A673 (cell line): ENCODE data around the gene MFSD6. TPM values are rescaled to one million over a fixed set of nuclear protein-coding genes. Genes with fewer than 3 reads are reported as not detected.
"Not testable (repeated sequence)": the region's sequence is repeated elsewhere in the genome, so short reads cannot be mapped to it uniquely, and the experiment has no call there.

ENCODE experiments used
- BruUV-seq: library from RNA; stranded (reverse); fragments of 400-500 nt; replicated peaks from 2 replicates; lab custom pipeline; 2021; lab: Mats Ljungman, UMichigan
- CTCF ChIA-PET: fragments of 300-600 bp; sonication (Branson Sonifier 250); formaldehyde crosslinking; loops from one replicate; lab custom pipeline; 2022; ENCODE audit warnings: antibody characterized with exemption; lab: Charles Lee
- POLR2A ChIA-PET: fragments of 300-600 bp; sonication (Branson Sonifier 250); formaldehyde crosslinking; loops from one replicate; lab custom pipeline; 2022; ENCODE audit warnings: antibody characterized with exemption; ENCODE audit not compliant: low non-redundant PET; lab: Charles Lee
- DNase-seq: peaks from one replicate; pipeline ENCODE4 v3.0.0-alpha.2; 2015; ENCODE audit warnings: low spot score
- H3K27ac ChIP-seq: fragments of 200-600 bp; sonication (generic); 2 replicates; pipeline ENCODE4 v1.5.1; 2016; ENCODE audit warnings: mixed run types, low read depth, mild to moderate bottlenecking, mixed read lengths, antibody characterized with exemption, low read length; ENCODE audit not compliant: poor library complexity, severe bottlenecking
- H3K27me3 ChIP-seq: fragments of 200-600 bp; sonication (generic); replicated peaks from 2 replicates; pipeline ENCODE4 v1.6.1; 2017; ENCODE audit warnings: mixed run types, low read depth, mild to moderate bottlenecking, mixed read lengths, antibody characterized with exemption, low read length; ENCODE audit not compliant: insufficient read depth, poor library complexity
- H3K36me3 ChIP-seq: fragments of 200-600 bp; sonication (generic); 2 replicates; pipeline ENCODE4 v1.6.1; 2016; ENCODE audit warnings: mixed run types, mild to moderate bottlenecking, mixed read lengths, antibody characterized with exemption, low read length; ENCODE audit not compliant: insufficient read depth, poor library complexity, severe bottlenecking
- H3K4me1 ChIP-seq: fragments of 200-600 bp; sonication (generic); 2 replicates; pipeline ENCODE4 v1.6.1; 2017; ENCODE audit warnings: mixed run types, mild to moderate bottlenecking, mixed read lengths, antibody characterized with exemption, low read length; ENCODE audit not compliant: insufficient read depth, poor library complexity, severe bottlenecking
- H3K4me3 ChIP-seq: fragments of 200-600 bp; sonication (generic); 2 replicates; pipeline ENCODE4 v1.5.1; 2016; ENCODE audit warnings: low read depth, mixed run types, mild to moderate bottlenecking, mixed read lengths, low read length; ENCODE audit not compliant: poor library complexity, severe bottlenecking
- H3K9me3 ChIP-seq: fragments of 200-600 bp; sonication (generic); 2 replicates; pipeline ENCODE4 v1.6.1; 2016; ENCODE audit warnings: mixed run types, low read depth, mild to moderate bottlenecking, mixed read lengths, antibody characterized with exemption, low read length; ENCODE audit not compliant: poor library complexity, severe bottlenecking
- EZH2 ChIP-seq: fragments of 200-600 bp; sonication (generic); IDR thresholded peaks from 2 replicates; pipeline ENCODE4 v1.6.1; 2017; ENCODE audit warnings: borderline replicate concordance, low read depth, mild to moderate bottlenecking, mixed read lengths, antibody characterized with exemption, low read length; ENCODE audit not compliant: poor library complexity, severe bottlenecking
- intact Hi-C: fragments of 100-400 bp; cut with micrococcal nuclease; formaldehyde crosslinking; loops from one replicate; pipeline ENCODE4 v1.10.0; 2022; ENCODE audit not compliant: unreplicated experiment
- total RNA-seq: library from RNA; stranded (reverse); gene quantifications from 2 replicates; pipeline ENCODE4 v1.2.3, GENCODE V29; 2021
- TF ChIP-seq, protein P1 (sequence below): fragments of 300-800, 200-600 bp; sonication (generic); conservative IDR thresholded peaks from 2 replicates; pipeline ENCODE4 v1.5.1; 2017; ENCODE audit warnings: low read depth, mild to moderate bottlenecking, antibody characterized with exemption, low read length, moderate library complexity, mixed read lengths

Gene MFSD6
- total RNA-seq, 1 experiment from 2014 or later: 8.4 TPM

GRCh38 chr2:190467575-190468083, 59.5 kb downstream of the MFSD6 start:
- no peaks in the 10 kb centered on the region for H3K36me3 ChIP-seq
- BruUV-seq: no TSS peak
- no peak overlapping the region for H3K4me3 ChIP-seq
- intact Hi-C loops: no loop called here
- peak; percentile 14 for DNase-seq
- TF ChIP-seq EZH2: no peak
- TF ChIP-seq, protein P1, sequence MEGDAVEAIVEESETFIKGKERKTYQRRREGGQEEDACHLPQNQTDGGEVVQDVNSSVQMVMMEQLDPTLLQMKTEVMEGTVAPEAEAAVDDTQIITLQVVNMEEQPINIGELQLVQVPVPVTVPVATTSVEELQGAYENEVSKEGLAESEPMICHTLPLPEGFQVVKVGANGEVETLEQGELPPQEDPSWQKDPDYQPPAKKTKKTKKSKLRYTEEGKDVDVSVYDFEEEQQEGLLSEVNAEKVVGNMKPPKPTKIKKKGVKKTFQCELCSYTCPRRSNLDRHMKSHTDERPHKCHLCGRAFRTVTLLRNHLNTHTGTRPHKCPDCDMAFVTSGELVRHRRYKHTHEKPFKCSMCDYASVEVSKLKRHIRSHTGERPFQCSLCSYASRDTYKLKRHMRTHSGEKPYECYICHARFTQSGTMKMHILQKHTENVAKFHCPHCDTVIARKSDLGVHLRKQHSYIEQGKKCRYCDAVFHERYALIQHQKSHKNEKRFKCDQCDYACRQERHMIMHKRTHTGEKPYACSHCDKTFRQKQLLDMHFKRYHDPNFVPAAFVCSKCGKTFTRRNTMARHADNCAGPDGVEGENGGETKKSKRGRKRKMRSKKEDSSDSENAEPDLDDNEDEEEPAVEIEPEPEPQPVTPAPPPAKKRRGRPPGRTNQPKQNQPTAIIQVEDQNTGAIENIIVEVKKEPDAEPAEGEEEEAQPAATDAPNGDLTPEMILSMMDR: no peak
- no peaks in the 10 kb centered on the region for H3K27me3 ChIP-seq
- H3K9me3 ChIP-seq: no peaks in the 10 kb centered on the region
- H3K4me1 ChIP-seq: peaks cover 40% of the 10 kb centered on the region
- ChIA-PET CTCF (no interaction called here), POLR2A (no interaction called here)
- H3K27ac ChIP-seq: peak overlapping the region; percentile 78

DNA sequence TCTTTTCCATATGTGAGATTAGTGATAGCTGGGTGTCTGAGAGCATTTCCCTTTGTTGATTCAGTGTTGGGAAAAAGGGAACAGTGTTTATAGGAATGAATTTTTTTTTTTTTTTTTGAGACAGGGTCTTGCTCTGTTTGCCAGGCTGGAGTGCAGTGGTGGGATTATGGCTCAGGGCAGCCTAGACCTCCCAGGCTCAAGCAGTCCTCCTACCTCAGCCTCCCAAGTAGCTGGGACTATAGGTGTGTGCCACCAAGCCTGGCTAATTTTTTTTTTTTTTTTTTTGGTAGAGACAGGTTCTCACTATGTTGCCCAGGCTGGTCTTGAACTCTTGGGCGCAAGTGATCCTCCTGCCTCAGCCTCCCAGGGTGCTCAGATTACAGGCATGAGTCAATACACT, 60.2 kb downstream of the MFSD6 start:
- DNase-seq, H3K4me3 ChIP-seq, H3K27me3 ChIP-seq, BruUV-seq, H3K9me3 ChIP-seq, intact Hi-C loops, H3K36me3 ChIP-seq: not testable (repeated sequence)
- ChIA-PET POLR2A (interaction anchor here (0.7 kb wide), 1 partner anchor 158 kb away, joined by 5 read pairs; no protein-coding TSS in a partner anchor), CTCF (interaction anchor here (0.6 kb wide), 1 partner anchor 12 kb away, joined by 4 read pairs; no protein-coding TSS in a partner anchor)
- Histone ChIP-seq H3K4me1 (peaks cover 40% of the 10 kb centered on the region), H3K27ac (peak overlapping the region; percentile 78)

DNA sequence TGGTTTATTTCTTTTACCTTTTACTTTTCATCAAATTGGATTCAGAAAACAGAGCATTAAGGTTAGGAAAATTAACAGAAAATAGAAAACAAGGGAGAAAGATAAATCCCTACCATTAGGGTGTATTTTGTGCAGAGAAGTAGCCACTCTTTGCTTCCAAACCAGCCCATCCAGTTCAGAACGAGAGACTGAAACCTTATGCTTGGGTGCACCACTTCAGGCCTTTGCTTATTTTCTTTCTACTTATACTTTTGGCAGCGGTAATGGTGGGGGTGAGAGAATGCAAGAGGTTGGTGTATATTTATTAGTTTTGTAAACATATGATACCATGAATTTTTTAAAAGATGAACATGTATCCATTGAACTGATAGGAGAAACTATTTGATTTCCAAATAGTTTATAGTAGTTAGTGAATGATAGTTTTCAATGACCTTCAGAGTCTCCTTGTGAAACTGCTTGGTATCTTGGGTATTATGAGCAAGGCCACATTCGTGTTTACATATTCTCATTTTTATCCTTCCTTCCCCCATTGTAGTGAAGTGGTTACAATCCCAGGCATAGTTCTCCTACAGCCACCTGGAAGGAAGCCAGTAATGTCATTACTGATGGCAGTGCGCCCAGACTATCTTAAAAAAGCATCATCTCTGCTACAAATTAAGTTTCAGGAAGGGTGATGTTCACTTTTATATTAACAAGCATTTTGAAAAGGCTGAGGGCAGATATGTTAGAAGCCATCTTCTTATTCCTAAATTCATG, 60.8 kb downstream of the MFSD6 start:
- intact Hi-C loops: no loop called here
- Histone ChIP-seq H3K27ac (peak overlapping the region; percentile 78), H3K4me3 (no peak overlapping the region), H3K36me3 (no peaks in the 10 kb centered on the region), H3K9me3 (no peaks in the 10 kb centered on the region), H3K4me1 (peaks cover 40% of the 10 kb centered on the region), H3K27me3 (no peaks in the 10 kb centered on the region)
- peak; percentile 96 for DNase-seq
- POLR2A ChIA-PET: no interaction called here
- TF ChIP-seq EZH2: no peak
- TF ChIP-seq, protein P1: no peak
- CTCF ChIA-PET: no interaction called here
- no TSS peak for BruUV-seq
